HepG2 (cell line): ENCODE data around the gene ZNF84. TPM values are rescaled to one million over a fixed set of nuclear protein-coding genes. Genes with fewer than 3 reads are reported as not detected.

Experiments
- HMGA1 ChIP-seq: sonication (generic); formaldehyde crosslinking; conservative IDR thresholded peaks from 2 replicates; pipeline ENCODE4 v1.4.0; 2020; ENCODE audit warnings: missing genetic modification reagents
- KDM1A ChIP-seq: IDR thresholded peaks from 2 replicates; pipeline ENCODE4 v1.6.1; 2016; ENCODE audit warnings: missing compliant biosample characterization
- MBNL3 ChIP-seq: fragments of 250-450 bp; sonication (Bioruptor Pico); conservative IDR thresholded peaks from 2 replicates; pipeline ENCODE4 v1.8.0; 2022; ENCODE audit warnings: mild to moderate bottlenecking, inconsistent platforms
- MED1 ChIP-seq: sonication (generic); formaldehyde crosslinking; IDR thresholded peaks from 2 replicates; pipeline ENCODE4 v1.4.0; 2020; ENCODE audit warnings: missing genetic modification reagents
- NFIB ChIP-seq: sonication (generic); formaldehyde crosslinking; IDR thresholded peaks from 2 replicates; pipeline ENCODE4 v1.9.0; 2021; ENCODE audit warnings: missing genetic modification reagents, mild to moderate bottlenecking, borderline replicate concordance
- NFKBIZ ChIP-seq: IDR thresholded peaks from 2 replicates; pipeline ENCODE4 v1.6.1; 2018; ENCODE audit warnings: missing genetic modification reagents, missing compliant biosample characterization
- RARG ChIP-seq: sonication (generic); formaldehyde crosslinking; IDR thresholded peaks from 2 replicates; pipeline ENCODE4 v1.4.0; 2020; ENCODE audit warnings: low read depth, mild to moderate bottlenecking, missing genetic modification reagents
- SAFB2 ChIP-seq: sonication (generic); formaldehyde crosslinking; IDR thresholded peaks from 2 replicates; pipeline ENCODE4 v1.5.1; 2020; ENCODE audit warnings: missing genetic modification reagents, low read depth, mild to moderate bottlenecking, borderline replicate concordance
- STAT5B ChIP-seq: sonication (generic); formaldehyde crosslinking; IDR thresholded peaks from 2 replicates; pipeline ENCODE4 v1.4.0; 2020; ENCODE audit warnings: missing genetic modification reagents
- TCF7L2 ChIP-seq: IDR thresholded peaks from 2 replicates; pipeline ENCODE4 v1.6.1; 2011; ENCODE audit warnings: mild to moderate bottlenecking, low read depth, low read length, moderate library complexity
- TGIF2 ChIP-seq: IDR thresholded peaks from 2 replicates; pipeline ENCODE4 v1.6.1; 2016; ENCODE audit warnings: control low read depth, missing compliant biosample characterization
- ZFP36L2 ChIP-seq: sonication (generic); formaldehyde crosslinking; IDR thresholded peaks from 2 replicates; pipeline ENCODE4 v1.4.0; 2020; ENCODE audit warnings: missing genetic modification reagents
- ZKSCAN1 ChIP-seq: fragments of 150-350 bp; IDR thresholded peaks from 2 replicates; pipeline ENCODE4 v1.6.1; 2014; ENCODE audit warnings: low read length
- ZNF337 ChIP-seq: sonication (generic); formaldehyde crosslinking; IDR thresholded peaks from 2 replicates; pipeline ENCODE4 v1.5.1; 2020; ENCODE audit warnings: missing genetic modification reagents, low read depth, mild to moderate bottlenecking, borderline replicate concordance
- ZNF343 ChIP-seq: sonication (generic); formaldehyde crosslinking; IDR thresholded peaks from 2 replicates; pipeline ENCODE4 v1.4.0; 2020; ENCODE audit warnings: mild to moderate bottlenecking, missing genetic modification reagents
- ZNF562 ChIP-seq: sonication (generic); formaldehyde crosslinking; IDR thresholded peaks from 2 replicates; pipeline ENCODE4 v1.8.0; 2022; ENCODE audit warnings: missing genetic modification reagents, borderline replicate concordance
- polyA plus RNA-seq, 8 experiments: library from polyadenylated mRNA; depleted of rRNA in 3 of 8; stranded (reverse) in 7 of 8; unstranded in 1 of 8; fragments of >200 nt; fragmentation: Illumina TruSeq in 4 of 8; extraction: Trizol in 4 of 8; gene quantifications; 2 replicates each; pipeline versions ENCODE4 v1.2.1 to v1.2.3, GENCODE V29; 2011 to 2016; ENCODE audit warnings: low read depth in 4 of 8, missing spikeins in 1 of 8, mixed read lengths in 1 of 8; ENCODE audit not compliant: insufficient read depth in 1 of 8
- total RNA-seq, 5 experiments: library from RNA; depleted of rRNA; stranded (reverse); fragments of >200 nt; fragmentation: Illumina TruSeq; extraction: Trizol; gene quantifications; 2 replicates each; pipeline ENCODE4 v1.2.3, GENCODE V29; 2016; ENCODE audit warnings: low read depth in 1 of 5
- TF ChIP-seq, protein P1 (sequence below): IDR thresholded peaks from 2 replicates; pipeline ENCODE4 v1.6.1; 2016; ENCODE audit warnings: missing biosample characterization, missing genetic modification reagents, low read depth
- TF ChIP-seq, protein P2 (sequence below), 2 experiments: sonication (generic) in 1 of 2; formaldehyde crosslinking in 1 of 2; IDR thresholded peaks; 2 replicates each; pipeline versions ENCODE4 v1.6.1 to v1.9.0; 2014 to 2022; ENCODE audit warnings: antibody characterized with exemption in 1 of 2, borderline replicate concordance in 1 of 2, inconsistent platforms in 1 of 2, low read depth in 1 of 2, missing genetic modification reagents in 1 of 2
- TF ChIP-seq, protein P3 (sequence below): sonication (generic); formaldehyde crosslinking; IDR thresholded peaks from 2 replicates; pipeline ENCODE4 v1.5.0; 2020; ENCODE audit warnings: mild to moderate bottlenecking, missing genetic modification reagents, borderline replicate concordance
- TF ChIP-seq, protein P4 (sequence below): sonication (generic); formaldehyde crosslinking; IDR thresholded peaks from 2 replicates; pipeline ENCODE4 v1.5.0; 2020; ENCODE audit warnings: missing genetic modification reagents
- TF ChIP-seq, protein P5 (sequence below): sonication (generic); formaldehyde crosslinking; IDR thresholded peaks from 2 replicates; pipeline ENCODE4 v1.4.0; 2020; ENCODE audit warnings: missing genetic modification reagents

Gene ZNF84
- total and polyA plus RNA-seq, 2 of the 13 experiments (the other 11 are each of a cell fraction or from before 2014, with no cell fraction given) = 15.5 to 21.8 TPM

DNA sequence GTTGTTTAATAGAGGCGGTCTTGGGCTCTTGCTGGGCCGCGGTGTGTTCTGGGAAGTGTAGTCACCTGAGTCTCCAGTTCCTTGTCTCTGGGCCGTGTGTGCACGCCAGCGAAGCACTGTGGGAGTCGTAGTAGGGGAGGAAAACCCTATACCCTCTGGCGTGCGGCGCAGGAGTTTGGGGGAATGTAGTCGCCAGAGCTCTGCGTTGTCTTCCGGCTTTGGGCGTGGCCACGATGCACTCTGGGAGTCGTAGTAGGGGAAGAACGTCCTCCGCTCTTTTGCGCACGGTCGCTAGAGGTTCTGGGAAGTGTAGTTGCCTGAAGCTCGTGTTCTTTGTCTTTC, 42.7 kb downstream of the ZNF84 start (continued):
- TF ChIP-seq ZFP36L2 (CRISPR knock-in tag) (no peak), TGIF2 (CRISPR knock-in tag) (no peak; the same call in 1 of the 2 replicates), MED1 (CRISPR knock-in tag) (peak; percentile 55; the same call in 1 of the 2 replicates), STAT5B (CRISPR knock-in tag) (no peak), ZKSCAN1 (no peak), MBNL3 (no peak), ZNF562 (no peak), RARG (CRISPR knock-in tag) (no peak), SAFB2 (CRISPR knock-in tag) (no peak), ZNF337 (CRISPR knock-in tag) (no peak), HMGA1 (CRISPR knock-in tag) (no peak), ZNF343 (CRISPR knock-in tag) (no peak; the same call in 1 of the 2 replicates), KDM1A (CRISPR knock-in tag) (no peak), TCF7L2 (no peak), NFKBIZ (CRISPR knock-in tag) (no peak), NFIB (CRISPR knock-in tag) (no peak)
- TF ChIP-seq, protein P1, sequence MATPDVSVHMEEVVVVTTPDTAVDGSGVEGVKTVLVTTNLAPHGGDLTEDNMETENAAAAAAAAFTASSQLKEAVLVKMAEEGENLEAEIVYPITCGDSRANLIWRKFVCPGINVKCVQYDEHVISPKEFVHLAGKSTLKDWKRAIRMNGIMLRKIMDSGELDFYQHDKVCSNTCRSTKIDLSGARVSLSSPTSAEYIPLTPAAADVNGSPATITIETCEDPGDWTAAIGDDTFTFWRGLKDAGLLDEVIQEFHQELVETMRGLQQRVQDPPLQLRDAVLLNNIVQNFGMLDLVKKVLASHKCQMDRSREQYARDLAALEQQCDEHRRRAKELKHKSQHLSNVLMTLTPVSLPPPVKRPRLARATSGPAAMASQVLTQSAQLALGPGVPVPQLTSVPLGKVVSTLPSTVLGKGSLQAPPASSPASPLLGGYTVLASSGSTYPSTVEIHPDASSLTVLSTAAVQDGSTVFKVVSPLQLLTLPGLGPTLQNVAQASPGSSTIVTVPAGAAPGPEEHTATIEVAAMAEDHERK (CRISPR knock-in tag) = peak; percentile 90
- TF ChIP-seq, protein P2, sequence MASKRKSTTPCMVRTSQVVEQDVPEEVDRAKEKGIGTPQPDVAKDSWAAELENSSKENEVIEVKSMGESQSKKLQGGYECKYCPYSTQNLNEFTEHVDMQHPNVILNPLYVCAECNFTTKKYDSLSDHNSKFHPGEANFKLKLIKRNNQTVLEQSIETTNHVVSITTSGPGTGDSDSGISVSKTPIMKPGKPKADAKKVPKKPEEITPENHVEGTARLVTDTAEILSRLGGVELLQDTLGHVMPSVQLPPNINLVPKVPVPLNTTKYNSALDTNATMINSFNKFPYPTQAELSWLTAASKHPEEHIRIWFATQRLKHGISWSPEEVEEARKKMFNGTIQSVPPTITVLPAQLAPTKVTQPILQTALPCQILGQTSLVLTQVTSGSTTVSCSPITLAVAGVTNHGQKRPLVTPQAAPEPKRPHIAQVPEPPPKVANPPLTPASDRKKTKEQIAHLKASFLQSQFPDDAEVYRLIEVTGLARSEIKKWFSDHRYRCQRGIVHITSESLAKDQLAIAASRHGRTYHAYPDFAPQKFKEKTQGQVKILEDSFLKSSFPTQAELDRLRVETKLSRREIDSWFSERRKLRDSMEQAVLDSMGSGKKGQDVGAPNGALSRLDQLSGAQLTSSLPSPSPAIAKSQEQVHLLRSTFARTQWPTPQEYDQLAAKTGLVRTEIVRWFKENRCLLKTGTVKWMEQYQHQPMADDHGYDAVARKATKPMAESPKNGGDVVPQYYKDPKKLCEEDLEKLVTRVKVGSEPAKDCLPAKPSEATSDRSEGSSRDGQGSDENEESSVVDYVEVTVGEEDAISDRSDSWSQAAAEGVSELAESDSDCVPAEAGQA (IDR thresholded peaks at IDR 0.05; ENCODE audit: low read depth) = peak; percentile 92
- TF ChIP-seq, protein P2 (CRISPR knock-in tag; IDR thresholded peaks at IDR 0.05; ENCODE audit: borderline replicate concordance) = no peak
- TF ChIP-seq, protein P3, sequence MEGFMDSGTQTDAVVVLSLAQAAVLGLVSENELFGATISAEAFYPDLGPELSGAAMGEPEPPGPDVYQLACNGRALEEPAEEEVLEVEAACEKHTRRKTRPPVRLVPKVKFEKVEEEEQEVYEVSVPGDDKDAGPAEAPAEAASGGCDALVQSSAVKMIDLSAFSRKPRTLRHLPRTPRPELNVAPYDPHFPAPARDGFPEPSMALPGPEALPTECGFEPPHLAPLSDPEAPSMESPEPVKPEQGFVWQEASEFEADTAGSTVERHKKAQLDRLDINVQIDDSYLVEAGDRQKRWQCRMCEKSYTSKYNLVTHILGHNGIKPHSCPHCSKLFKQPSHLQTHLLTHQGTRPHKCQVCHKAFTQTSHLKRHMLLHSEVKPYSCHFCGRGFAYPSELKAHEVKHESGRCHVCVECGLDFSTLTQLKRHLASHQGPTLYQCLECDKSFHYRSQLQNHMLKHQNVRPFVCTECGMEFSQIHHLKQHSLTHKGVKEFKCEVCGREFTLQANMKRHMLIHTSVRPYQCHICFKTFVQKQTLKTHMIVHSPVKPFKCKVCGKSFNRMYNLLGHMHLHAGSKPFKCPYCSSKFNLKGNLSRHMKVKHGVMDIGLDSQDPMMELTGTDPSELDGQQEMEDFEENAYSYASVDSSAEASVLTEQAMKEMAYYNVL (CRISPR knock-in tag) = no peak
- TF ChIP-seq, protein P4, sequence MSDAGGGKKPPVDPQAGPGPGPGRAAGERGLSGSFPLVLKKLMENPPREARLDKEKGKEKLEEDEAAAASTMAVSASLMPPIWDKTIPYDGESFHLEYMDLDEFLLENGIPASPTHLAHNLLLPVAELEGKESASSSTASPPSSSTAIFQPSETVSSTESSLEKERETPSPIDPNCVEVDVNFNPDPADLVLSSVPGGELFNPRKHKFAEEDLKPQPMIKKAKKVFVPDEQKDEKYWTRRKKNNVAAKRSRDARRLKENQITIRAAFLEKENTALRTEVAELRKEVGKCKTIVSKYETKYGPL (CRISPR knock-in tag) = no peak
- TF ChIP-seq, protein P5, sequence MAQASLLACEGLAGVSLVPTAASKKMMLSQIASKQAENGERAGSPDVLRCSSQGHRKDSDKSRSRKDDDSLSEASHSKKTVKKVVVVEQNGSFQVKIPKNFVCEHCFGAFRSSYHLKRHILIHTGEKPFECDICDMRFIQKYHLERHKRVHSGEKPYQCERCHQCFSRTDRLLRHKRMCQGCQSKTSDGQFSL (CRISPR knock-in tag) = no peak
